Kidney (tissue), 14 donors: ENCODE measurements around the gene SH2D2A. TPM values are rescaled to one million over a fixed set of nuclear protein-coding genes. Genes with fewer than 3 reads are reported as not detected.

ENCODE experiments used
- DNase-seq, 5 donors: peaks; one replicate each; pipeline ENCODE4 v3.0.0-alpha.2; 2013 to 2020
- FAIRE-seq: peaks from 2 replicates; lab custom pipeline; 2012; peaks lifted over from hg19 to GRCh38; lab: Jason Lieb, UNC
- H3K27ac ChIP-seq, 2 donors: one replicate each; pipeline ENCODE4 v1.7.0; 2013; ENCODE audit warnings: low read depth in 2 of 2, low read length in 2 of 2, inconsistent platforms in 1 of 2
- H3K27me3 ChIP-seq: one replicate; pipeline ENCODE4 v1.7.1; 2013; ENCODE audit warnings: low read length, inconsistent platforms; ENCODE audit not compliant: control insufficient read depth, insufficient read depth
- H3K36me3 ChIP-seq, 3 donors: one replicate each; pipeline versions ENCODE4 v1.7.0 to v1.7.1; 2013; ENCODE audit warnings: low read length in 3 of 3, control low read depth in 1 of 3, inconsistent platforms in 1 of 3; ENCODE audit not compliant: insufficient read depth in 3 of 3, control insufficient read depth in 2 of 3
- H3K4me1 ChIP-seq, 3 donors: one replicate each; pipeline versions ENCODE4 v1.7.0 to v1.7.1; 2013; ENCODE audit warnings: low read length in 3 of 3, inconsistent platforms in 1 of 3, low read depth in 1 of 3; ENCODE audit not compliant: control insufficient read depth in 2 of 3, insufficient read depth in 2 of 3
- H3K4me3 ChIP-seq, 3 donors: one replicate each; pipeline versions ENCODE4 v1.7.0 to v1.8.1; 2013; ENCODE audit warnings: low read length in 3 of 3, control low read depth in 1 of 3, inconsistent platforms in 1 of 3
- H3K9ac ChIP-seq, 3 donors: one replicate each; pipeline versions ENCODE4 v1.7.0 to v1.7.1; 2013; ENCODE audit warnings: low read length in 3 of 3, control low read depth in 1 of 3, inconsistent platforms in 1 of 3
- H3K9me3 ChIP-seq, 3 donors: one replicate each; pipeline versions ENCODE4 v1.7.0 to v1.7.1; 2013; ENCODE audit warnings: low read length in 3 of 3, control low read depth in 1 of 3, inconsistent platforms in 1 of 3; ENCODE audit not compliant: control insufficient read depth in 2 of 3, insufficient read depth in 1 of 3
- intact Hi-C: fragments of 100-400 bp; cut with DNase I; formaldehyde crosslinking; loops from one replicate; pipeline ENCODE4 v1.11.1; 2022
- polyA plus RNA-seq: library from polyadenylated mRNA; stranded (reverse); fragments of 350-450 nt; fragmentation: Illumina TruSeq; extraction: RNeasy Lipid Tissue Mini Kit (QIAGEN cat#74804); gene quantifications from one replicate; pipeline ENCODE4 v1.2.3, GENCODE V29; 2014; ENCODE audit warnings: low read depth, low replicate concordance; ENCODE audit not compliant: insufficient read depth
- total RNA-seq: library from RNA; stranded (reverse); fragmentation: NEBNext Ultra II Directional; extraction: Animal tissue kit (Norgen Biotek cat#: 25700); gene quantifications from one replicate; pipeline ENCODE4 v1.2.1, GENCODE V29; 2021
- TF ChIP-seq, protein P1 (sequence below): IDR thresholded peaks from 3 replicates; pipeline ENCODE4 v1.5.1; 2012; ENCODE audit warnings: mild to moderate bottlenecking, moderate library complexity, borderline replicate concordance; ENCODE audit not compliant: insufficient read depth; ENCODE audit errors: extremely low read depth
- donor health status: control.
- donor health status: control.
- donor health status: control.
- donor health status: control.
- donor health status: control.
- donor health status: DM: yes; HTN: yes; CAD: no.
- donor health status: Normal renal cell carcinoma (clear cell type).

The SH2D2A gene
- total and polyA plus RNA-seq, 2 donors from 2014 or later: 0.32 to 4.3 TPM

- H3K9ac ChIP-seq: no peak overlapping the region
- H3K9me3 ChIP-seq: no peaks in the 10 kb centered on the region
- intact Hi-C loops: no loop called here
- H3K27ac ChIP-seq: no peak overlapping the region
- TF ChIP-seq, protein P1, sequence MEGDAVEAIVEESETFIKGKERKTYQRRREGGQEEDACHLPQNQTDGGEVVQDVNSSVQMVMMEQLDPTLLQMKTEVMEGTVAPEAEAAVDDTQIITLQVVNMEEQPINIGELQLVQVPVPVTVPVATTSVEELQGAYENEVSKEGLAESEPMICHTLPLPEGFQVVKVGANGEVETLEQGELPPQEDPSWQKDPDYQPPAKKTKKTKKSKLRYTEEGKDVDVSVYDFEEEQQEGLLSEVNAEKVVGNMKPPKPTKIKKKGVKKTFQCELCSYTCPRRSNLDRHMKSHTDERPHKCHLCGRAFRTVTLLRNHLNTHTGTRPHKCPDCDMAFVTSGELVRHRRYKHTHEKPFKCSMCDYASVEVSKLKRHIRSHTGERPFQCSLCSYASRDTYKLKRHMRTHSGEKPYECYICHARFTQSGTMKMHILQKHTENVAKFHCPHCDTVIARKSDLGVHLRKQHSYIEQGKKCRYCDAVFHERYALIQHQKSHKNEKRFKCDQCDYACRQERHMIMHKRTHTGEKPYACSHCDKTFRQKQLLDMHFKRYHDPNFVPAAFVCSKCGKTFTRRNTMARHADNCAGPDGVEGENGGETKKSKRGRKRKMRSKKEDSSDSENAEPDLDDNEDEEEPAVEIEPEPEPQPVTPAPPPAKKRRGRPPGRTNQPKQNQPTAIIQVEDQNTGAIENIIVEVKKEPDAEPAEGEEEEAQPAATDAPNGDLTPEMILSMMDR: no peak
- H3K27me3 ChIP-seq: peaks cover 12% of the 10 kb centered on the region
- peaks cover 0 to 5% (median 0%) of the 10 kb centered on the region in 3 donors for H3K4me1 ChIP-seq
- H3K36me3 ChIP-seq: no peaks in the 10 kb centered on the region
- DNase-seq (no peak), FAIRE-seq (no peak)
- no peak overlapping the region for H3K4me3 ChIP-seq
These were observed 48.1 kb upstream of the SH2D2A start for GRCh38 chr1:156864796-156865195.

DNA sequence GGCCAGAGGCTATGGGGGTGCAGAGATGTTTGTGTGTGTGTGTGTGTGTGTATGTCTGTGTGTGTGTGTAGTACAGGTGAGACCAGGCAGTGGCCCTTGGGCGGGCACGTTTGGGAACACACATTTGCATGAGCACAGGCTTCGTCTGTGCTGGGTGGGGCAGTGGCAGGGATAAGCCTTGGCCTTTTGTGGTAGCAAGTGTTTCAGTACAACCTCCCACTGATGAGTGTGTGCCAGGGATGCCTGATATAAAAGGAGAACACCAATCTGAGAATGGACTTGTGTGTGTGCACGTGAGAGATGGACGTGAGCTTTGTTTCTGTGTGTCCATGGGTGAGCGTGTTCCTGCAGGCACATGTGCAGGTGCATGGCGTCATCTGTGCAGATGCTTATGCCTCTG, 47.0 kb upstream of the SH2D2A start:
- intact Hi-C loops: no loop called here

GRCh38 chr1:156862997-156863599, 46.5 kb upstream of the SH2D2A start:
- Histone ChIP-seq H3K36me3 (no peaks in the 10 kb centered on the region), H3K27ac (no peak overlapping the region), H3K9ac (no peak overlapping the region), H3K27me3 (peaks cover 20% of the 10 kb centered on the region), H3K4me1 (peaks cover 0 to 10% (median 0%) of the 10 kb centered on the region in 3 donors), H3K4me3 (no peak overlapping the region), H3K9me3 (no peaks in the 10 kb centered on the region)
- TF ChIP-seq, protein P1: no peak
- FAIRE-seq: no peak
- intact Hi-C loops: no loop called here
- DNase-seq: no peak

More for the DNA sequence above, 47.0 kb upstream of the SH2D2A start:
- FAIRE-seq (no peak), DNase-seq (no peak)
- Histone ChIP-seq H3K27ac (no peak overlapping the region), H3K27me3 (peaks cover 16% of the 10 kb centered on the region), H3K4me3 (no peak overlapping the region), H3K4me1 (peaks cover 0 to 10% (median 0%) of the 10 kb centered on the region in 3 donors), H3K36me3 (no peaks in the 10 kb centered on the region), H3K9me3 (no peaks in the 10 kb centered on the region), H3K9ac (no peak overlapping the region)
- TF ChIP-seq, protein P1: no peak
